Left forelimb (tissue), 1 donor: Measurements from ENCODE around the gene SRPK2.
"Not testable (repeated sequence)": the region's sequence is repeated elsewhere in the genome, so short reads cannot be mapped to it uniquely, and the experiment has no call there.

Source experiments
- DNase-seq: peaks from one replicate; pipeline ENCODE4 v3.0.0-alpha.2; 2018; ENCODE audit warnings: low spot score

SRPK2 gene

DNA sequence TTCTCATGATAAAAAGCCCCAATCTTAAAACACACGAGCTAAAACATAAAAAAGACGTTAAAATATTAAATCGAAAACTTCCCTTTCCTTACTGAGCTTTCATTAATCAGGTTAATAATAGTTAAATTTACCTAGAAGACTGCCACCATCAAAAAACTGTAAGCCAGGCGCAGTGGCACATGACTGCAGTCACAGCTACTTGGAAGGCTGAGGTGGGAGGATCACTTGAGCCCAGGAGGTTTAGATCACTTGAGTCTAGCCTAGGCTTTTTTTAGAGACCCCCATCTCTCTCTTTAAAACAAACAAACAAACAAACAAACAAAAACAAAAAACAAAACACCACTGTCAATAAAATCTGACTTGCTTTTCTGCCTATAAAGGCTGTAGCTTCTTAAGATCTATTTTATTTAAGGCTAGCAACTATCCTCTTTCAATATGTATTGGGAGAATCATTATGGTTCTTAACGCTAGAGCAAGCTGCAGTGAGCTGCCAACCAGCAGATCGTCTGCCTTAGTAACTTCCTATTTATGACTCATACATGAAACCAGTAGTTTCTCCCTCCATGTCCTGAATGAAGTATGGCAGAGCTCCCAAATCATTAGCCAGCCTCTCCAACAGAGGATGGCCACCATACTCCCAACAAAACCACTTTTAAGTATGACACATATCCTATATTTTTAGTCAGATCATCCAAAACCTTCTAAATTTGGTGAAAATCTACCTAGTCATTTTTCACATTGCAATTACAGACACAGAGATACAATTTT is 163.7 kb downstream of the SRPK2 start:
- DNase-seq, result no peak

DNA sequence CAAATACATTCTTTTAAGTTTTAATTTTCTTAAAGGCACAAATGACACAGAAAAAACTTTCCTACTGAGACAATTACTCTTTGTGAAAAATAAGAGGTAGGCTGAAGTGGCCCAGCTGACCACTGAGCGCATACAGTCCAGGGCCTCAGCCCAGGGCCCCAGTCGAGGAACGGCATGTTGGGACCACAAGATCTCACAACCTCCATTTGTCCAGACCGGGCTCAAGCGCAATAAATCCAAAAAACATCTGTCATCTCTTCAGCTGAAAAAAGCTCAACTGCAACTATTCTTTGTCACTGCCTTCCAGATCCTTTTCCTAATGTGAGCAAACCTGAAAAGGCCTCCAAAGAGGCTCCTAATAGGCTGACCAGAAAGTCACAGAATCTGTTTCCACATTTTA is 165.8 kb downstream of the SRPK2 start:
- DNase-seq, result no peak

DNA sequence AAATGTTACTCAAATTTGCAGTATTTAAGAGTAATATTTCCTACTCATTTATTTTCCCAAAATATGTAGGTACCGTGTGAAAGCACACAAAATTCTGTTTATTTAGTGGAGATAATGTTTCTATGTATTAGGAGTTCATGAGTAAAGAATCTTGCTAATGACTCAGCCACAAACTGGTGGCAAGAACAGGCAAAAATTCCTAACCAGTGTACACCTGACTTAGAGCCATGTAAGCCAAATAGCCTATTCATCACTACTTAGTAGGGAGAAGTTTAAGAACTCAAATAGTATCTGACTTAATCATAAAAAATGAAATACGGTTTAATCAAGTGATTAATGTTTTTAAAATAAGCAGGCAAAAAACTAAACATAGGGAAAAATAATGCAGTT is 169.0 kb downstream of the SRPK2 start:
- DNase-seq, result no peak

DNA sequence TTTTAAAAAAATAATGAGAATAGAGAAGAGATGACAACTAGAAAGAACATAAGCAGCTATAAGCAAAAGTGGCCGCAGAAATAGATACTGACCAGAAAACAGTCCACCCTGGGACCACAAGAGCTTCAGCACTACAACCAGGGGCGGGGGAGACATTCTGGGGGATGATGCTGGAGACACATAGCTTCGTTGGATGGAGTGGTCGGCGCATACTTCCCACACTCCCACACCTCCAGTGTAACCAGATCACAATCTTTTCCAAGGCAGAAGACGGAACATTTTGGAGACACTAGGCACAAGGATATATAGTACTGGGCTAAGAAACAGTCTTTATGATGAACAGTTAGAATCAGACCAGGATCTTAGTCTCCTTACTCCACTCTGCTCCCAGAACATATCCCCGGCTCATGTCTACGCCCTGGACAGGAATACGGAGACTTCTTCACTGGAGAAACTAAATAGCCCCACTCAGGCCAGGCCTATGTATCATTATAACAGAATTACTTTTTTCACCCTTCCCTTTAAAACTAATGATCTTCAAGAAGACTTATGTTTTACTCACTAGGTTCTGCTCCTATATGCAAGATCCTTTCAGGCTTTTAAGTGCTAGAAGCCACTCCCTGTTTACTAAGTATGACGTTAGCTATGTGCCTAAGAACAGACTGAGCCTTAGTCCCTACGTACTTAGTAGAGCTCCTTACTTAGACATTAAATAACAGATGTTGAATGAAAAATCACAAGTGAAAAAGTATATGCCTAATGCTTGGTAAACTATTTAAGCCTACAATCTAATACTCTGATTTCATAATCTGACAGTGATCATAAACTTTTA is 169.6 kb downstream of the SRPK2 start:
- no peak for DNase-seq

DNA sequence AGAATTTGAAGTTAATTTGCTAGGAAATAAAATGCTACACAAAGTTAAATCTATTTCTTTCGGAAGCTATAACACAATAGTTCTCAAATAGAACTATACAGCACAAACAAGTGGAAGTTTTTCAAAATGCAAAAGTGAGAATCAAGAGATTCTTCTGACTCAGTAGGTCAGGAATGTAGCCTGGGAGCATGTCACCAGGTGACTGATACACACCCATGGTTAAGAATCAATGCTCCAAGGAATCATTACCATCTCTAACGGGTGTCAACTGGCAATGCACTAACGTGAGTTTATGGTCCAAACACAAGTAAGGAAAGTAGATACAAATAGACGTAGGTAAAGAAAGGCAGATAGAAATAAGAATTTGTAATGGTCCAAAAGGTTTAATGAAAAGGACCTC is 170.5 kb downstream of the SRPK2 start:
- no peak for DNase-seq

DNA sequence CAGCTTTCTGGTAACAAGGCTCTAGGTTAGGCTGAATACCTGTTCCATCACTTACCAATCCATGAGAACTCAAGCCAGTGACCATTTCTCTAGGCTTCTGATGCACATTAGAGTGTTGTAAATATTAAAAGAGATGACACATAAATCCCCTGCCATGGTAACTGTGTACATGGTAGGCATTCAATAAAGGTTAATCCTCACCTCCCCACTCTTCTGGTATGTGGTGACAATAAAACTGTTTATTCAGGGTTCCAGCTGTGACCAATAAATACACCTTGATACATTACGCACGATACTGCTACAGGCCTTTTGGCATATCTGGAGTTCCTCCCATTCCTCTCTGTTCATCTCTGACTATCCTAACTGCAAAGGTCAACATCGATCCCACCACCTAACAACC is 171.9 kb downstream of the SRPK2 start:
- DNase-seq, result no peak

DNA sequence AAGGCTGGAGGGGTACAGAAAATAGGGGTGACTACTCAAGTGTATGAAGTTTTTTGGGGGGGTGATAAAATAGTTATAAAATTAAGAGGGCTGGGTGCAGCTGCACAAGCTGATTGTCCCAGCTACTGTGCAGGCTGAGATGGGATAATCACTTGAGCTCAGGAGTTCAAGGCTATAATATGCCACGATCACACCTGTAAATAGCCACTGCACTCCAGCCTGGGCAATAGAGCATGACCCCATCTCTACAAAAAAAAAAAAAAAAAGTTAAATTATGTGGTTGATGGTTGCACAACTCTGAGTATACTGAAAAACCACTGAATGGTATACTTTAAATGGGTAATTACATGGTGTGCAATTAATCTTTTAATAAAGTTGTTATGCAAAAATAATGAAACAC is 172.9 kb downstream of the SRPK2 start:
- no peak for DNase-seq

DNA sequence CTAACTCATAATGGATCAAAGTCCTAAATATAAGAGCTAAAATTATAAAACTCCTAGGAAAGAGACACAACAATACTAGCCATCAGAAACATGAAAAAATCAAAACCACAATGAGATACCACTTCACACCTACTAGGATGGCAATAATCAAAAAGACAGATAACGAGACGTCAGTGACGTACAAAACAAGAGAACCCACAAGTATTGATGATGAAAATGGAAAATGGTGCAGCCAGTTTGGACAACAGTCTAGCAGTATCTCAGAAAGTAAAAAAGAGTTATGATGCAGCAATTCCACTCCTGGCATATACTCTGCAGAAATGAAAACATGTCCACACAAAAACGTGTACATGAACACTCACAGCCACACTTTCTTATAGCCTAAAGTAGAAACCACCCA is 173.5 kb downstream of the SRPK2 start:
- DNase-seq, result no peak

DNA sequence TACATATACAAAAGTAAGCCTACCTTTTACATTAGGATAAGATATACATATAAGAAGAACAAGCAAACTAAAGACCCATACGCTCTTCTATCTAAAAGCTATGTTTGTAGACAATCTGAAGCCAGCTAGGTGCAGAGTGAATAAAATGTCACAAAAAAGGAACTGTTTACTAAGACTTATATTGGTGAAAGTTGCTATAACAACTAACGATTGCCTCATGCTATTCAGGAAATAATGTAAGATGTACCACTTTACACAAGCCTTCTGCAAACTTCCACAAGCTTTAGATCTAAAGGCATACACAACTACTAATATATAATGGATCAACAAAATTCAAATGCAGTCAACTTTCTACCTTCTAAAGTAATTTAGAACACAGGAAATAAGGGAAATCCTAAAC is 175.1 kb downstream of the SRPK2 start:
- DNase-seq, result no peak

DNA sequence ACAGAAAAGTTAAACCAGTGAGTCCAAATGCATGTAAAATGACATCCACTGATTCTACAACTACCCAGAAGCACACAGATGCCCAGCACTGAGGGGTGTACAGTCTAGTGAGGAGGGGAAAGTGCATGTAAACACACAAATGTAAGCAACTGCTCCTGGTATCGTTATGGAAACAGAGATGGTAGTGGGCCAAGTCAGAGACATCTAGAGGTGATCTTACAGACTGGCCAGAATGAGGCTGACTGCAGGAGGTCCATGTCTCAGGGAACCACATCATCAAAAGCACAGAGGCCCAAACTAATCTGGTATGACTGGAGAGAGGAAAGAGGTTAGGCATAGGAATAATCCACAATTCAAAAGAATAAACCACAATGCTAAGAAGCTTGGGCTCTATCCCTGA is 176.5 kb downstream of the SRPK2 start:
- DNase-seq, result no peak

DNA sequence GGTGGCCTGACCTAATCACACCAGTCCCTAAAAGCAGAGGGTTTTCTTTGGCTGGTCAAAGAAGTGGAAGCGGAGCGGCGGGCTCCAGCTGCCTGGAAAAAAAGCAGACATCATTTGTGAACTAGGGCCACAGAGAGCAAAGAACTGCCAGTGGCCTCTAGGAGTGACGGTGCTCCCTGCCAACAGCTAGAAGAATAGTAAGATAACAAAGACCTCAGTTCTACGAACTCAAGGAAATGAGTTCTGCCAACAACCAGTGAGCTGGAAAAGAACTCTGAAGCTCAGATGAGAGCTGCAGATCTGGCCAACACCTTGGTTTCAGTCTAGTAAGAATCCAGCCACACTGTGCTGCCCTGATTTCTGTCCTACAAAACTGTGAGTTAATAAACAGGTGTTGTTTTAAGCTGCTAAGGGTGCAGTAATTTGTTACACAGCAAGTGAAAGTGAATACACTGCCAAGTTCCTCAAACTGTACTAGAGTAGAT is 178.0 kb downstream of the SRPK2 start:
- DNase-seq, result no peak

DNA sequence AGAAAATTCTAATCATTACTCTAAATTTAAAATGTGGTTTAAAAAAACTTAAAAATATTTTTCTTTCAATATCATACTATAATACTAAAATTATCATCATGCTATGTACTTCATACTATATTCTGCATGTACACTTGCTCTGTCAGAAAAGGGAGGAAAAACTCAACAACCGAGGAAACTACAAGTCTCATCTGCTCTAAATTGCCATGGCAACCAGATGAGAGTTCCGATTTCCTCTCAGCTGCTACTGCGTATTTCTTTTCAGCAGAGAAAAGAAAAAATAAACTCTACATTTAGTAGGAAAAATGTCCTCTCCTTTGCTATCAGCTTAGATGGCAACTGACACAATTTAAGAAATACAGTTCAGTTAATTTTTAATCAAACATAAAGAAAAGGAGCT is 178.9 kb downstream of the SRPK2 start:
- DNase-seq, result no peak

DNA sequence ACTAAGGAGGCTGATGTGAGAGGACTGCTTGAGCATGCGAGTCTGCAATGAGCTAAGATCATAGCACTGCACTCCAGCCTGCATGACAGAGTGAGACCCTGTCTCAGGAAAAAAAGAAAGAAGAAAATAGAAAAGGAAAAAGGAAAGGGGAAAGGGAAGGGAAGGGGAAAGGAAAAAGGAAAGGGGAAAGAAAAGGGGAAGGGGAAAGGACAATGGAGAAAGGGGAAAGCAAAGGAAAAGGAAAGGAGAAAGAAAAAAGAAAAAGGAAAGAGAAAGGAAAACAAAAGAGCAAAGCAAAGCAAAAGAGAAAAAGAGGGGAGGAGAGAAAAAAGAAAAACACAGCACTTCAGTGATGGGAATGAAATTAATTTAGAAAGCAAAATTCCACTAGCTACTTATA is 179.3 kb downstream of the SRPK2 start:
- no peak for DNase-seq

DNA sequence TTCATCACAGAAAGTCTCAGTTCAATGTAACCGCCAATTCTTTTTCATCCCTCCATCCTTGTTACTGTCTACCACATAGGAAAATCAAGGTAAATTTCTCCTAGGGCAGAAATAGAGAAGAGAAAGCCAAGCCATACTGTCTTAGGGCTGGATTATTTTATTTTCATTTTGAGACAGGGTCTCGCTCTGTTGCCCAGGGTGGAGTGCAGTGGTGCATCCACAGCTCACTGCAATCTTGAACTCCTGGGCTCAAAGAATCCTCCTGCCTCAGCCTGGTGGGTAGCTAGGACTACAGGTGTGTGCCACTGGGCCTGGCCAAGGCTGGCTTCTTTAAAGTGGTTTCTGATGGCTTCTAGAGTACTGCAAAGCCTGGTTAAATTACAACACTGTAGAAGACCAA is 181.7 kb downstream of the SRPK2 start:
- DNase-seq, result no peak

DNA sequence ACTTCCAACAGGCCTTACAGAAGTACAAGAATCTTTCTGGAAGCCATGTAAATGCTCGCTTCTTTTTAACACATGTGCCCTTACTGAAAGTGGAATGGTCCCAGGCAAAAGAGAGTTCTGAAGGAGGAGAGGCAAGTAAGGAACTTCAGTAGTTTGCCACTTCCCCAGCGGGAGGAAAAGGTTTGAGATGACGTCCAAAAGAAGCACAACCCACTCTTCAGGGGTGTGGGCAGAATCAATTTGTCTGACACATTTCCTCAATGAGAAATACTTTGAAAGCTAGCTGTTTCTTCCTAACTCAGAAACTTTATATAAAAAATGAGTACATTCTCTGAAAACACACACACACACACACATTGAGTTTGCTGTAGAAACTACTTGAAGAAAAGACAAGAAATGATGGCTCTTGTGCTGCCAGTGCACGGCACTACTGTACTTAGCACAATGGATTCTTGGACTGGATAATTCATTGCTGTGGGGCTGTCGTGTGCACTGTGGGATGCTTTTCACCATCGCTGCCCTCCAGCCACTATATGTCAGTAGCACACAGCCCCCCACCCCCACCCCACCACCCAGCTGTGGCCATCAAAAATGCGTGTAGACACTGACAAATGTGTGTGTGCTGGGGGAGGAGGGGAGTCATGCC is 183.0 kb downstream of the SRPK2 start:
- no peak for DNase-seq

DNA sequence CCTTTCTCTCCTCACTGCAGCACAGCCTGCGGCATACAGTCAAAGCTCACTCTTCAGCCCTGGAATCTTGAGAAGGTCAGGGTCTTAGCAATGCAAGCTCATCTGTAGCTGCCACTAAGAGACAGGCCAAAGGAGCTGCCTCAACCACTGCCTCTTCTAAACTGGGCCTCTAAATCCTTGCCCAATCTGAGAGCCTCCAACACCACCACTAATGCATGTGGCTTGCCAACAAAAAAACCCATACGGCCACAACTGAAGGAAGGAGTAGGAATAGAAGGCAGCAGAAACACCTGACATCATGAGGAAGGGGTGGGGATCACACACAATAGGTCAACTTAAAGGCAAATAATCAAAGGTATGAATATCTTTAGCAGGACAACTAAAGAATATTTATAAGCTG is 183.8 kb downstream of the SRPK2 start:
- DNase-seq, result no peak

DNA sequence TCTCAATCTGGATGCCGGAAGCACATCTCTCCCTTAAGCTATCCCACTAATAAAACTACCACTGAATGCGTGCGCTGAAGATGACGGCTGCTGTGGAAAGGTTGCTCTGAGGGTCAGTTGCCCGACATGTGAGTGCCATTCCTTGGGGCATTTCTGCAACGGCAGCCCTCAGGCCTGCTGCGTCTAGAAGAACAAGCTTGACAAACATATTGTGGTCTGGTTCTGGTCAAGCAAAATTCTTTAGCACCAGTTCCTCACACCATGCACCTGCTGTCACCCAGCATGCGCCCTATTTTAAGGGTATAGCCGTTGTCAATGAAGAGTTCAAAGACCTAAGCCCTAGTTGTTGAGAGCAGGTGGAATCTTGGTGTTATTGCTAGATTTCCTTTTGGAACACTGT is 184.2 kb downstream of the SRPK2 start:
- DNase-seq, result no peak

DNA sequence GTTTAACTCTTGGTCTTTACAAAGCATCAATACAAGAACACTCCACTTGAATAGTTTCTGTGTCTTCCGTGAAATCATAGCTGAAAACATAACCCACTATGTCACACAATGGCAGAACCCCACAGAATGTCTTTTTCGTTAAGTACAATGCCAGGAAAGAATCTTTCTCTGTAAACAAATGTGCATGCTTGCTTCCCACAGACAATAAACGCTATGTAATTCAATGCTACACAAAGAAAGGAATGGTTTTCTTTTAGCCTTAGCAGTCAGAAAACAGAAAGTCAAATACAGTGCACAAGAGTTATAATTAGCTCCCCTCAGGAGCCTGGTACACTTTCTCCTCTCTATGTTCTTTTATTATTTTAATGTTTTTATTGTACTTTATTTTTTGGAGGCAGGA is 186.1 kb downstream of the SRPK2 start:
- DNase-seq, result no peak

DNA sequence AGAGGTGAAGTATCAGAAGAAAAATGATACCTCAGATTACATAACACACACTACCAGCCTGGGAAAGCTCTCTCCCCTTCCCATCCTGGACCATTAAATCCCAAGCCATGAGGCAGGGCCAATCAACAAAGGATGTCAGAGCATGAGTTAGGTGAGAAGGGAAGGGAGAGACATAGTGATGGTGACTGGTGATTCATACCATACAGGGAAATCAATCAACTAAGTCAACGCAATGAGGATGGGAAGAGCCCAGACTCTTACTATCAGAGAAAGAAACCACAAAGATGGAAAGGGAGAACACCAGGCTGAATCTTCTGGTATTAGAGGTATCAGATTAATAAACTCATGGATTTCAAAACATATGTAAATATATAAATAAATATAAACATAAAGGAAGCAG is 189.3 kb downstream of the SRPK2 start:
- no peak for DNase-seq

DNA sequence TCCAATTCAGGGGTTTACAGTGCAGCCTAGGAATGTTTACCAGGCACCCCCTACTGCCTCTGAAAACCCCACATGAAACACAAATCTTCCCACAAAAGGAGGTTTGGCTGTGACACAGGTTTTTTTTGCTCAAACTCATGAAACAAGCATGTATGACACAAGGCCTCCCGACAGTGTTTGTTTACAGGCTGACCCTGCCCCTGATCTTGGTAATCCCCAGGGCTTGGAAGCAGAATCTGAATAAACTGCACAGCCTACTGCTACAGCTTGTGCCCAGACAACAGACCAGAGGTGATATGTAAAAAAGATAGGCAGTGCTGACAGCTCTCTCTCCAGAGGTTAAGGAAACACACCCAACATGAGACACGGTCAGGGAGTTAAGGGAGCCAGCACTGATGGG is 190.5 kb downstream of the SRPK2 start:
- DNase-seq, result no peak

DNA sequence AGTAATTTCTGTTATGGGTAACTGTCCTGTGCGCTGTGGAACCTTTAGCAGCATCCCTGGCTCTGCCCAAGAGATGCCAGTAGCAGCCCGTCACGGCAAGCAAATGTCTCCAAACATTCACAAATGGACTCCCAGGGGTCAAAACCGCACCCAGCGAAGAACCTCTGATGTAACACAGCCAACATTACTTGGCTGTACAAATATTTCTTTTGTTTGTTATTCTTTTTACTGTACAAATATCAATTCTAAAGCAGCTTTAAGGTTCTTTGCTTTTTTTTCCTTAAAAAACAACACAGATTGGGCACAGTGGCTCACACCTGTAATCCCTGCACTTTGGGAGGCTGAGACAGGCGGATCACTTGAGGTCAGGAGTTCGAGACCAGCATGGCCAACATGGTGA is 192.2 kb downstream of the SRPK2 start:
- DNase-seq, result no peak

DNA sequence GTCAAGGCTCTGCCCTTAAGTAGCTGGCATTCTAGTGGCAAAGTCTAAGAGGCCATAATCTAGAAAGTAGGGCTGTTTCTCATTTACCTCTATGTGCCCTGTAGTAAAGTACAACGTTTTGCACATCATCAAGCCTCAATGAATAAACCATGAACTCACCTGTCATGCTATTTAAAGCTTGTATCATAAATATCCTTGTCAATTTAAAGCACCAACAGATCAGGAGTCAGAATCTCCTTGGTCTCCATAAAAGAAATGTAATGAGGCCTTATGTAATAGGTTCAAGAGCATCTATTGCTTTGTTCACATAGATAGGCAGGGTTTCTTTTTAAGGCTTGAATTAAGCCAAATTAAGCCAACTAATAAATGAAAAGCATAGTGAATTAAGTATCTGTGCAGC is 192.8 kb downstream of the SRPK2 start:
- DNase-seq, result no peak

DNA sequence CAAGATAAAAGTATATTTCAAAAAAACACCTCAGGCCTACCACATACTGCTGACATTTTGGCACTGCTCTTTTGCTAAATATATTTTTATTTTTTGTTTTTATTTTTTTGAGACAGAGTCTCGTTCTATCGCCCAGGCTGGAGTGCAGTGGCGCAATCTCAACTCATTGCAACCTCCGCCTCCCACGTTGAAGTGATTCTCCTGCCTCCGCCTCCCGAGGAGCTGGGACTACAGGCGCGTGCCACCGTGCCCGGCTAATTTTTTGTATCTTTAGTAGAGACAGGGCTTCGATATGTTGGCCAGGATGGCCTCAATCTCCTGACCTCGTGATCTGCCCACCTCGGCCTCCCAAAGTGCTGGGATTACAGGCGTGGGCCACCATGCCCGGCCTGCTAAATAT is 193.8 kb downstream of the SRPK2 start:
- DNase-seq, result not testable (repeated sequence)
